GM18499 (cell line): ENCODE results near the gene SPNS2.

Experiments
- ATAC-seq: cut with Tn5 transposase; IDR thresholded peaks from one replicate; pipeline ENCODE4 v1.9.1; 2021; ENCODE audit warnings: moderate number of reproducible peaks; ENCODE audit not compliant: insufficient read depth, unreplicated experiment

Gene SPNS2

DNA sequence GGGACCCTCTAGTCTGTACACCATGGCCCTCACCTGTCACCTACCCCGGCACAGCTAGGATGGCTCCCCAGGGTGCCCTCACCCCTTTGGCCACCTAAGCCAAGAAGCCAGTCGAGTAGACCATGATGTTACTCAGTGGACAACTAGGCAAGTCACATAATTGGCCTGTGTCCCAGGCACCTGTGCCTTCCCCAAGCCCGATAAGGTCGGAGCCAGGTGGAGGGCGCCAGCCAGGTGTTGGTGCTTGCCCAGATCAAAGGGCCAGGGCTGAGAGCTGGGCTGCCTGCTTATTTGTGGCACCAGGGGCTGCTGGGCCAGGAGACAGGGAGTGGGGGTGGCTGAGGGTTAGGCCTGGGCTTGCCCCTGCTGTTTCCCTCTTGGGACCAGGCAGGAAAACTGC lies 16.8 kb downstream of the SPNS2 start:
- ATAC-seq: no peak

GRCh38 chr17:4516735-4517134 lies 18.1 kb downstream of the SPNS2 start:
- ATAC-seq: no peak

DNA sequence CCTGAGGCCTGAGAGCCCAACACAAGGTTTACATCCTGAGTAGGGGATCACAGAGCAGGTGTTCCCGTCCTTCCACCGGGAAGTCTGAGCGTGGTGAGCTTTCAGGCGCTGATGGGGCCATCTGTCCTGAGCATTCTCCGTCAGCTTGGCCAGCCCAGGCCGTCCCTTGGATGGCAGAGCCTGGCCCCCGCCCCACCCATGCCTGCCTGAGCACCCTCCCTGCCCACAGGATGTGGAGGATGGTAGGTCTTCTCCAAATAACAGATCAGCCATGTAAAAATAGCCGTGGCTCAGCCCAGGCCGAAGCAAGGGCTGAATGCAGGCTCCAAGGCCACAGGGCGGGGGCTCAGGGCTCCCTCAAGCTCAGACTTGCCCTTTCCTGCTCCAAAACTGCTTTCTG lies 20.2 kb downstream of the SPNS2 start:
- no peak for ATAC-seq

DNA sequence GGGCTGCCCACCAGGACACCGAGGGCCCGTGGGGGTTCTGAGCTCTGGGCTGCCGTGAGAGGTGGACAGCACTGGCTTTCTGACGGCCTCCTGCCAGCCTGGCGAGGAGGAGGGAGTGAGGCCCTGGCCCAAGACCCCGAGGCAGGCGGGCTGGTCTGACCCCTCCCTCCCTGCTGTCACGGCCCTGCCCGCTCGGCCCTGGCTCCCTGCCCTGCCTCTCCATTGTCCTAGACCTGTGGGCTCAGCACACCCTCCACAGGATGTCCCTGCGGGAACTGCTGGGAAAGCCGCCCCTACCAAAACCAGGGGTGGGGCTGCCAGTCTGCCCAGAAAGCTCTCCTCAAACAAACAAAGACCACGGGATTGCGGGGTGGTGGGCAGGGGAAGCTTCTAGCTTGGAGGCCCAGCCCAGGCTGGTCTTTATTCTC lies 20.7 kb downstream of the SPNS2 start:
- no peak for ATAC-seq

- ATAC-seq: no peak
Measured at GRCh38 chr17:4520060-4520893, 21.6 kb downstream of the SPNS2 start.

GRCh38 chr17:4520894-4521600 lies 22.4 kb downstream of the SPNS2 start:
- no peak for ATAC-seq

GRCh38 chr17:4522661-4523060 lies 24.0 kb downstream of the SPNS2 start:
- ATAC-seq: no peak

GRCh38 chr17:4523946-4524345 lies 25.3 kb downstream of the SPNS2 start:
- no peak for ATAC-seq

- ATAC-seq: no peak
Measured at GRCh38 chr17:4525691-4526397, 27.2 kb downstream of the SPNS2 start.

- ATAC-seq: no peak
Measured at GRCh38 chr17:4527134-4527533, 28.5 kb downstream of the SPNS2 start.

- ATAC-seq: no peak
Measured at GRCh38 chr17:4527566-4528125, 29.0 kb downstream of the SPNS2 start.

- no peak for ATAC-seq
Measured at GRCh38 chr17:4529533-4530152, 31.0 kb downstream of the SPNS2 start.

DNA sequence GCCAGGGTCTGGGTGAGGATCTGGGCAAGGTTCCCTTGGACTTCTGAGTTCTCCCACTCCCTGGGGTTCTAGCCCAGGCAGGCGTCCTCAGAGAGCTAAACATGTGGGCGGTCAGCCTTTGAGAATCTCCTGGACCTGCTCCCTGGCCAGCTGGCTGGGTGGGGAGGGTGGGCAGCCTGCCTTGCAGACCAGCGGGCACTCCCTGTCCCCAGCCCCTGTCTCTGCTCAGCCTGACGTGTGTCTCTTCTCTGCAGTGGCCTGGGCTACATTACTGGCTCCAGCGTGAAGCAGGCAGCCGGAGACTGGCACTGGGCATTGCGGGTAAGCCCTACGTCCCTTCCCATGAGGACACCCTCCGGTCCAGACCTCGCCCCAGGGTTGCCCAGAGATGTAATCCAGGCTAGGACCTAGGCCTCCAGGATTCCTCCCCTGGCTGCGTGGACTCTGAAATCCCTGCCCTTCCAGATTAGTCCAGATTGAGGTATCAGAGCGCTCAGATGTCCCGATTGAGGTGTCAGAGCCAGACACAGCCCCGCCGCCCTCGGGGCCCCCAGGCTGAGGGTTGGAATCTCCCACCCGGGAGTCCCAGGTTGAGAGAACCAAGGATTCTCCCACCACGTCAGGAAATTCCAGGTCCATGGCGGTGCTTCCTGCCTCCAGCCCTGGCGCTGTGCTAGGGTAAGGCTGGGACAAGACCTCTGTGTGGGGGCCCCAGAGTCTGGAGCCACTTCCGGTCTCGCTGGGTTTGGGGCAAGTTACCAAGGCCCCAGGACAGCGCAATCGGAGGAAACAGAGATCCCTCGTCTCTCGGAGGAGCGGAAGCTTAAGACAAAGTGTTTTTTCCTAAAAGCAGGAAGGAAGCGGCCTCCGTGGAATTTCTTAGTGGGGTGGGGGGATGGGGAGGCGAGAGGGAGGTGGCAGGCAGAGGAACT lies 32.4 kb downstream of the SPNS2 start:
- no peak for ATAC-seq

DNA sequence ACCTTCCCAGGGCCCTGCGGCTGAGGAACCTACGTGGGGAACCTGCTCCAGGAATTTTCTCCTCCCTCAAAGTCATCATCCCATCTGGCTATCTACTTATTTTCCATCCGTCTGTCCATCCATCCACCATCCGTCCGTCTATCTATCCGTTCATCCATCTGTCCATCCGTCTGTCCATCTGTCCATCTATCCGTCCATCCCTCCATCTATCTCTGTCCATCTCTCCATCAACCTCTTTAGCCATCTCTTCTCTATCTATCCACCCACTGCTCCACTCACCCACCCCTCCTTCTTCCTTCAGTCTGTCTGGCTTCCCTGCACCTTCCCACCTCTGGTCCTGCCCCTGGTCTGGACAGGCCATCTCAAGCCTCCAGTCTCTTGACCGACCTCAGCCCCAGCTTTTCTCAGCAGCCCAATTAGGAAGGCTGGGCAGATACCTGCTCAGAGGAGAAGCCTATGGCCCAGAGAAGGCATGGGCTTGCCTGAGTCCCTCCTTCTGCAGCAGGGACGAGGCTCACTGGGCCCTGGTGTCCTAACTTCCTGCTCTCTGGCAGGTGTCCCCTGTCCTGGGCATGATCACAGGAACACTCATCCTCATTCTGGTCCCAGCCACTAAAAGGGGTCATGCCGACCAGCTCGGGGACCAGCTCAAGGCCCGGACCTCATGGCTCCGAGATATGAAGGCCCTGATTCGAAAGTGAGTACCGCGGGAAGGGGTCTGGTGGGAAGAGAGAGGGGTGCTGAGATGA lies 33.5 kb downstream of the SPNS2 start:
- no peak for ATAC-seq

- ATAC-seq: no peak
Measured at GRCh38 chr17:4532860-4533522, 34.3 kb downstream of the SPNS2 start.

GRCh38 chr17:4533523-4534504 lies 35.1 kb downstream of the SPNS2 start:
- ATAC-seq: no peak

DNA sequence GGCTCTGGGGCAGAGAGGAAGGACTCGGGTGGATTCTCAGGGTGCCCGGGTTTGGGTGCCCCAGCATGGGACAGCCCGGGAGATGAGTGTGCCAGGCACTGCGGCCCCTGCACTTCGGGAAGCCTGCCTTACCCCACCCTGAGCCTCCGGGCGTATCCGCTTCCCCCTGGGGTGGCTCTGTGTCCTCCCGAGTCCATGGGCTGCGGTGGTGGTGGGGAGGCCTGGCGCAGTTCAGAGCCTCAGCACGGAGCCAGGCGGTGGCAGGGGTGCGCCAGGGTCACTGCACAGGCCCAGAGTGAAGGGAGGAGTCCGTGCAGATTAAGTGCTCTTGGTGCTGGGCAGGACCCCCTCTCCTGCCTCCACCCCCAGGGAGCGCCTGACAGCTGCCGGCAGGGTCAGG lies 35.8 kb downstream of the SPNS2 start:
- no peak for ATAC-seq
